ENCODE results near the gene C1orf167.
"Not testable (repeated sequence)": the region's sequence is repeated elsewhere in the genome, so short reads cannot be mapped to it uniquely, and the experiment has no call there.

Gene C1orf167

DNA sequence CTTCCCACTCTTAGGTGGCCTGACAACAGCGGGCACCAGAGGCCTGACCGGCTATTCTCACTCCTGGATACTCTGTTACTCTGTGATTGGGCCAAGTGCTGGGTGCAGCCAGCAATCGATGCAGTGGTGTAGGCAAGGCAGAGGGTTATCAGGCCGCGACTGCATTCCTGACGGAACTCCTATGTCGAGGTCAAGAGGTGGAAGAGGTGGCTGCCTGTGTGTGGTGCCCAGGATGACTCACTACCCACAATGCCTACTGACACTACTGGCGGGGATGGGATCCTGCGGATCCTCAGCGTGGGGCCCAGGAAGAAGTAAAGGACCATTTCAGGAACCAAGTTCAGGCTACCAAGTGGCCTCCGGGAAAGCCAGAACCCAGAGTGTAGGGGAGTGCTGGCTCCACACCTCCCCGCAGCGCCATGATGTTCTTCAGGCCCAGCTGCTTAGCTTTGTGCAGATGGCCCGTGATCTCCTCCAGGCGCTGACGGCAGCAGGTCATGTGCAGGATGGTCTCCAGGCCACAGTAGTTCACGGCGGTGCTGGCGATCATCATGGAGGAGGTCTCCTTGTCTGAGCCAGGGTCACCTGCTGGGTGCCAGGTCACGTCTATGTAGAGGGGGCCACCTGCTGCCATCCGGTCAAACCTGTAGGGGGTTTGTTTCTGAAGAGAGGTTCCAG lies 38.9 kb downstream of the C1orf167 start:
- DNase-seq (ENCODE audit: low read depth in 3 of 3) = no peak

DNA sequence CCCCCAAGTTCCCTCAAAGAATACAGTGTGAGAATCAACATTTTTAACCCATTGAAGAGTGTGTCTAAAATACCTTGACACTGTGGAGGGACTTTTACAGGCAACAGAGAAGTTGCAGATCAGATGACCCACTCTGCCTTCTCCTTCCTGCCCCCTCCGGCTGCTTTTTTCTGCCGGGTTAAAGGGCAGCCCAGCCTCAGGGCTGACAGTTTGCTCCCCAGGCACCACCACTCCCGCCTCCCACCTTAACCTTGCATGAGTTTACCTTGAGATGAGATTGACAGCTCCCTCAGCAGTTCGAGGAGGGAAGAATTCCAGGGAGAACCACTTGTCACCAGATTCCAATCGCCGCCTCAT lies 40.6 kb downstream of the C1orf167 start:
- no peak for DNase-seq (ENCODE audit: low read depth in 3 of 3)

DNA sequence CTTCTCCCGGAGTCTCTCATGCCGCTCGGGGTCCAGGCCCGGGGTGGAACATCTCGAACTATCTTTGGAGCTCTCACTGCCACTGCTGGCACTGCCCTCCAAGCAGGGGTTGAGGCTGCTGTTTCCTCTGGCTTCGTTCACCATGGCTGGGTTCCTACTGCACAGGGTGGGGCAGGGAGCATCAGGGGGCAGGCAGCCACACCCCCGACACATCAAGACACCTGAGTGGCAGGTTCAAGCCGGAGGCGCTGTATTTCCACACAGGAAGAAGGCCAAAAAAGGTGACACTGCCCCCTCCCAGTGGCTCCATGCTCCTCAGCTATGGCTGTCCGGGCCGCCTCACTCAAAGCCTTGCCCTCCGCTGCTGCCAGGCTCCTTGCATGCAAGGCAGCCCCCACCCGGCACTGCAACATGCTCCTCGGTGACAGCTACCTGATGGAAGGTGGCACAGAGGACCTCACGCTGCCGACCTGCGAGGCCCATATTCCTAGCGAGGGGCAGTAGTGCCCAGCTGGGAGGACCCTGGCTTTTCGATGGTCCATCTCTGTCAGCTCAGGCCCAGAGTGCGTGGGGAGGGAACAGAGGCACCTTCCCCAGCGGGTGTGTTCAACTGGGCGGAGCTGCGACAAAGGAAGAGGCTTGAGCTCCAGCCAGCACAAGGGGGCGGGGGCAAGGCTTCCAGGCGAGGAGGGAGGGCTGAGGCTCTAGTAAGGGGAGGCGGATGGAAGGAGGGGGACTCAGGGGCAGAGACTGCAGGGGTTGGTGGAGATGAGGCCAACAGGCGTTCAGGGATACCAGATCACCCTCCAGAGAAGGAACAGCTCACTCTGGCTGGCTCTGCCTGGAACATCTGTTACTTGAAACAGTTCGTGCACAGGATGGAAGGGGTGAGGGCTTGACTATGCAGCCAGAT lies 41.2 kb downstream of the C1orf167 start:
- peak; percentile 17 to 74 (median 41) for DNase-seq (ENCODE audit: low read depth in 3 of 3)

DNA sequence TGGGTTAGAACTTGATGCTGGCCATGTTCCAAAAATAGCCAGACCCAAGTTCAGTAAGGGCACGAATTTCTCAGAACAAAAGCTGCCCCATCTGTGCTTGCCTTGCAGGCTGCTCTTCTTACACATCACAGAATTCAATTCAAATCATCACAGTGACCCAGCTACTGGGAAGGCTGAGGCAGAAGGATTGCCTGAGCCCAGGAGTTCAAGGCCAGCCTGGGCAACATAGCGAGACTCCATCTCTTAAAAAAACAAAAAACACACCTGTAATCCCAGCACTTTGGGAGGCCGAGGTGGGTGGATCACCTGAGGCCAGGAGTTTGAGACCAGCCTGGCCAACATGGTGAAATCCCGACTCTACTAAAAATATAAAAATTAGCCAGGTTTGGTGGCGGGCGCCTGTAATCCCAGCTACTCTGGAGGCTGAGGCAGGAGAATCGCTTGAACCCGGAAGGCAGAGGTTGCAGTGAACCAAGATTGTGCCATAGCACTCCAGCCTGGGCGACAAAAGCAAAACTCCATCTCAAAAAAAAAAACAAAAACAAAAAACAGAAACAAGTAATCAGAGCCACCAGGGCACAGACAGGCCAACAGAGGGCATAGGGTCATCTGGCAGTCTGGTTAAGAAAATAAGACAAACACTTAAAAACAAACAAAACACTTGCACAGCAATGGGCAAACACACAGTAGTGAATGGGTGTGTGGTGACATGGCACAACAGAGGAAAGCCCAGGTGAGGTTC lies 42.1 kb downstream of the C1orf167 start:
- DNase-seq (ENCODE audit: low read depth in 3 of 3) = not testable (repeated sequence)

DNA sequence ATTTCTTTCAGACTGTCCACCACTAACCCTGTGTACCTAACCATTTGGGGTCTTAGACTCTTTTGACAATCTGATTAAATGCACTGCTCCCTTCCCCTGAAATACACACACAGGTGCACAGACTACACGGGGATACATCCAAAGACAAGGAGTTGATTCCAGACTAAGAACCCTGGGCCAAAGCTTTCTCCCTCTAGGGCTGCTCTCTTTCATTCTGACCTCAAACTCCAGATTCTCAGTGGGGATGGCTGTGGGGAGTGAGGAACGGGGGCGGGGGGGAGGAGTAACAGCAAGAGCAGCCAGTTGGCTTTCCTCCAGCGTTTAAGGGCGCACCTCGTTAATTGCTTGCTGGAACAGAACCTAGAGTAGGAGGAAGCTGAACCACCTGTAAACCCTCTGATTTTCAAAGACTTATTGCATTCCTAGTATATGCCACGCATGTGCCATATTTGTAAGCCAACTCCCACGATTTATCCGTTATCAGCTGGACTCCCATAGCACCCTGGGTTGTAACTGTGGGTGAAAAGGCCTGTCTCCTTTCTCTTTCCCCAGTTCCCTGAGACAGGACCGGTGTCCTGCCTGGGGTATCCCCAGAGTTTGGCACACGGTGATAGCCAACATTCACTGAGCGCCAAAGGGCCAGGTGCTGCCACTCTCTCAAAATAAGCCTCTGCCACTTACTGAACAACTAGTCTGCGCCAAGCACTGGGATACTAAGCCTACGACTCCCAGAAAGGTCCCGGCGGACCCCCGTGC lies 42.9 kb downstream of the C1orf167 start:
- DNase-seq (ENCODE audit: low read depth in 3 of 3) = peak in 2 of 3 experiments; percentile 12 to 37

DNA sequence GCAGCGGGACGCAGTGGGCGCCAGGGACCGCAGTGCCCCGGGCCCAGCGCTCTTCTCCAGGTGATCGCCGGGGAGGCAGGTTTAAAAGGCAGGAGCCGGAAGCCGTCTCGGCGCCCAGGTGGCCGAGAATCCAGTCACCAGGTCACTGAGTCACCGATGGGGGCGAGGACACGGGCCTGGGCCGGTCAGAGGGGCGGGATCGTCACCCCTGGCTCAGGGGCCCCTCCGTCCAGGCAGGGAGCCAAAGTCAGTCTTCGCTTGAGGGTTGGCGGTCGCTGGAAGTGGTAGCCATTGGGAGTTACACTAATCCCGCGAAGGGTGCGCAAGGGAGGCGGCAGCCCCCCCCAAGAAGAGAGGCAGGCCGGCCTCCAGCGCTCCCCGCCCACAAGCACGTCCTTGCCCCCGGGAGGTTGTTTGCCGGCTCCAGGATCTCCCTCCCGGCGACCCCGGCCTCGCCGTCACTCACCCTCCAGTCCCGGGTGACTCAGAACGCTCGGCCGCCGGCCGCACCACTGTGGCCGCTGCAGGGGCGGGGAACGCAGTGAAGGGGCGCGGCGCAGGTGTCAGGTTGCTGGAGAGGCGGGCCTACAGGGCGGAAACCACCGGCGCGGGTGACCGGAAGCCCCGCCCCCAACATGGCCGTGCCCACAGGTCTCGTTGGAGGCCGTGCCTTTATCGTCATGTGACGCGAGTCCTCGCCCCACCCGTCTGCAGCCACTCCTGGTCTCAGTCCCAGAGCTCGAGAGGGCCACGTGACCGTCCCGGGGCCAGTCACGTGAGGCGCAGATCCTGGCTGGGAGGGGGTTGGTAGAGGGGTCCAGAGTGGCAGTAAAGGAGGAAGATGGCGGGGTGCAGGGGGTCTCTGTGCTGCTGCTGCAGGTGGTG lies 43.7 kb downstream of the C1orf167 start, which contains the start of the genes CLCN6 and MTHFR:
Gene CLCN6 (plus strand): TSS at position 770 of the 885 bp plus-strand sequence. CDS start 72 bp downstream, at position 842.
Gene MTHFR (minus strand): TSS at position 543 of the 885 bp plus-strand sequence. CDS start 2,848 bp downstream, outside the sequence.
- peak; percentile 97 to 99 (median 97) for DNase-seq (ENCODE audit: low read depth in 3 of 3)

DNA sequence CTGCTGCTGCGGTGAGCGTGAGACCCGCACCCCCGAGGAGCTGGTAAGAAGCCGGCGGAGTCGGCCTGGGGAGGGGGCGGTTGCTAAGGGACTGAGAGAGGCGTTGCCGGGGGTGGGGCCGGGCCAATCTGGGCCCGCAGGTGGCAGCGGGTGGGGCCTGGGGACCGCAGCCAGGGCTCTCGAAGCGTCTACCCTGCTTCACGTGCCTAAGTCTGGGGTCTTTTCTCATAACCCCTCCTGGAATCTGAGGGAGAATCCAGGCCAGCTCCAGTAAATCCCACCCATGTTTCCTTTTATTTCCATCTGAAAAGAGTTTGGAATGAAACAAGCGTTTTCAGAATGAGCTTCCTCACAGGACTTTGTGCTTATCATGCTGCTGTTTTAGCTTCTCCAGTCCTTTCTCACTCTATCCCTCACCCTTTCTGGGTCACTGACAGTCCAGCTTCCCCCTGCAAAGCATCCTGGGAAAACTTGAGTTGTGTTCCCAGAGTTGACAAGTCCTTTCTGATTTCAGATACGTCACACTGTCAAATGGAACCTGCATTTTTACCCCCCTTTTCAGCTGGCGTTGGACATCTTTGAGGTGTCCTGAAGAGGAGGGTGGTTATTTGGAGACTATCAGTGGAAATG lies 44.4 kb downstream of the C1orf167 start:
- no peak for DNase-seq (ENCODE audit: low read depth in 3 of 3)

DNA sequence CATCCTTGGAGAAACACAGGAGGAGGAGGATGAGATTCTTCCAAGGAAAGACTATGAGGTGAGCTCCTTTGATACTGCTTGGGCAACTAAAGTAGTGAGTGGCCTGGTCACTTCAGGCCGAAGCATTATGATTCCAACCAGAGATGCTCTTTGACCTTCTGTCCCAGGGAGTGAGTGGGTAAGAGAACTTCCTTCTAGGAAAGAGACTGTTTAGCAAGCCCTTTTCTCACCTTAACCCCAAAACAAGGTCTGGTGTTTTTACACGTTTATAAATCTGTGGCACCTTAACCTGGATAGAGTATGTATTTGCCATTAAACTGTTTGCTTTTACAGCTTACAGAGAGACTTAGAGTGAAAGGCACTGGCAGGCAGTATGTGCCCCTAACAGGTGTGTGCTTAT lies 45.1 kb downstream of the C1orf167 start:
- no peak for DNase-seq (ENCODE audit: low read depth in 3 of 3)

DNA sequence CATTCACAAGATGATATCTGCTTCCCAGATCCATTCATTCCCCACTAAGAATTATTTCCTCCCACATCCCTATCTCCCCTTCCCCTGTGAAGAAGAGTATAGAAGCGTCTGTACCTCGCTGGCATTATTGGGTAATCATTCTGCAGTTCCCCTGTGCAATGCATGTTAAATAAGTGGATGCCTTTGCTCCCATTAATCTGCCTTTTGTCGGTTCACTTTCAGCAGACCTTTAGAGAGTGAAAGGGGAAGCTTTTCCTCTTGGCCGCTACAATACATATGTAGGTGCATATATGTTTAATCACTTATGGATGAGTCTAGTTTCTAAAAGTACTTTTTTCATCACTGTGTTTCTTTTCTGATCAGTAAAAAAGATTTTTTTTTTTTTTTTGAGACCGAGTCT lies 51.0 kb downstream of the C1orf167 start:
- DNase-seq (ENCODE audit: low read depth in 3 of 3) = no peak

DNA sequence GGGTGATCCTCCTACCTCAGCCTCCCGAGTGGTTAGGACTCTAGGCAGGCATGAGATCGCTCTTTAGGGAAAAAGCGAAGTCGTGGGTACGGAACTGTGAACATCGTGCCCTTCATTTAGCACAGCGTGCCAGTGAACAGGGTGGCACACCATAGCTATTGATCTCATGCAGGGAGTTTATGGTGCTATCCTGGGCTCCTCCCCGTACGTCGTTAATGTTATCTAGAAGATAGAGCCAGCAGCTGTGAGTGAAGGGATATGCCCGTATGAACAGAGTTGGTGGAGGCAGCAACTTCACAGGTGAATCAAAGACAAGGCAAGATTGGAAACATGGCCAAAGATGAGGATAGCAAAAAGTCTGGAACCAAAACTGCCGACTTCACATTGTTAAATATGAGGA lies 55.2 kb downstream of the C1orf167 start:
- DNase-seq (ENCODE audit: low read depth in 3 of 3) = no peak

DNA sequence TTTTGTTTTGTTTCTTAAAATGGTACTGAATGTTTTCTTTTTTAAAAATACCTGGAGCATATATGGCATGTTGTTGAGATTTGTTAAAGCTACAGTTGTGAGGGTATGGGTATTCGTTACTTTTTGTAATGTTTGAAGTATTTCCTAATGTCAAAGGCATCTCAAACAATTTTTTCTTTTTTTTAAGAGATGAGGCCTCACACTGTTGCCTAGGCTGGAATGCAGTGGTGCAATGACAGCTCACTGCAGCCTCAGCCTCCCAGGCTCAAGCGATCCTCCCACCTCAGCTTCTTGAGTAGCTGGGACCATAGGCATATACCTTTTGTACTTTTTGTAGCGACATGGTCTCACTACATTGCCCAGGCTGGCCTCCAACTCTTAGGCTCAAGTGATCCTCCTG lies 60.1 kb downstream of the C1orf167 start:
- DNase-seq (ENCODE audit: low read depth in 3 of 3) = no peak

DNA sequence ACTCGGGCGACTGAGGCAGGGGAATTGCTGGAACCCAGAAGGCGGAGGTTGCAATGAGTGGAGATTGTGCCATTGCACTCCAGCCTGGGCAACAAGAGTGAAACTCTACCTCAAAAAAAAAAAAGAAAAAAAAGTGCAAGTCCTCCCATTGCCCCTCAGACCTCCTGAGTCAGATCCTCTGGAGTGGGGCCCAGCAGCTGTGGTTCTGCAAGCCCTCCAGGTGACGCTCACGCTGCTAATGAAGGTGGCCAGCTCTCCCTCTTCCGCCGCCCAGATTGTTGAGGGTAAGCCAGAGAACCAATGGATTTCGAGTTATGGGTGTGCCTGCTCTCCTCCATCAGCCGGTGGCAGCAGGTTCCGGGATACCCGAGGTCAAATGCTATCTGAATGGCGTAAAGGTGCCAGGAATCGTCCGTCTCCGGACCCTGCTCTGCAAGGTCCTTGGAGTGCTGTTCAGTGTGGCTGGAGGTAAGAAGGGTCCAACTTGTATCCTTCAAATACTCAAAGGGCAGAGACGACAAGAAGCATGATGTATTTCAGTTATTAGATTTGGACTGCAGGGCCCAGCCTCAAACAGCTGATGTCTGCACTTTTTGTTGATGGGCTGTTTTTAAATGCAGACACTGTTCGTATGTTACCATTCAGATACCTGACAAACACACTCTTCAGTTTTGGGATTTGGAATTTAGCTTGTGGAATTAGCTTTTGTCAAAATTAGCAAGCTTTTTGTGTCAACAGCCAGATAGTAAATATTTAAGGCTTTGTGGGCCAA lies 61.6 kb downstream of the C1orf167 start:
- DNase-seq (ENCODE audit: low read depth in 3 of 3) = no peak

DNA sequence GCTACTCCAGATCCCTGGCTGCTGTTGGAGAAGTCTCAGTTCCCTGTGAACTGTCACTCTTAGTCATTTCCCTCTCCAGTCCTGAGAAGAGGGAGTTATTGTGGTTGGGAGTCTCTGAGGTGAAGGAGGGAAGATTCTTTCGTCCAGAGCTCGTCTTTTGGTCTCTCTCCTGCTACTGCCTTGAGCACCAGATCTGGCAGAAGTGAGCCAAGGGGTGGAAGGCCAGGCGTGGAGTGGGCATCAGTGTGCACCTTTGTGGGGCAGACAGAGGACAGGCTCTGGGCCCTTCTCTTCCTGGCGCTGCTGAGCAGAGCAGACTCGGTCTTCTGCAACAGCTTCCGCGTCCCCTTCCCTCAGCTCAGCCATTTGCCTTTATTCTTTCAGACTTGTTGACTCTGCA lies 63.1 kb downstream of the C1orf167 start:
- no peak for DNase-seq (ENCODE audit: low read depth in 3 of 3)

DNA sequence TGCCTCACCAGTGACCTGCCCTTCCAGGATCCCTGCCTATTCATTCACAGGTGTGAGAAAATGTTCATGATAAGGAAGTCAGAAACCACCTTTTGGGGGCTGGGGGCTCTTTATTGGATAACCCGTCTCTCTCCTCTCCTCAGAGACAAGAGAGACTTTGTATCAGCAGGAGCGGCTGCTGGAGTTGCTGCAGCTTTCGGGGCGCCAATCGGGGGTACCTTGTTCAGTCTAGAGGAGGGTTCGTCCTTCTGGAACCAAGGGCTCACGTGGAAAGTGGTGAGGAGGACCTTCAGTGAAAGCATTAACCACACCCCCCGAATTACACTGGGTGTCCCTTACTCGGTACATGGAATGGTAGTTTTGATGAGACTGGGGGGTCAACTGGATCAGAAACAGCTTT lies 65.0 kb downstream of the C1orf167 start:
- DNase-seq (ENCODE audit: low read depth in 3 of 3) = no peak

DNA sequence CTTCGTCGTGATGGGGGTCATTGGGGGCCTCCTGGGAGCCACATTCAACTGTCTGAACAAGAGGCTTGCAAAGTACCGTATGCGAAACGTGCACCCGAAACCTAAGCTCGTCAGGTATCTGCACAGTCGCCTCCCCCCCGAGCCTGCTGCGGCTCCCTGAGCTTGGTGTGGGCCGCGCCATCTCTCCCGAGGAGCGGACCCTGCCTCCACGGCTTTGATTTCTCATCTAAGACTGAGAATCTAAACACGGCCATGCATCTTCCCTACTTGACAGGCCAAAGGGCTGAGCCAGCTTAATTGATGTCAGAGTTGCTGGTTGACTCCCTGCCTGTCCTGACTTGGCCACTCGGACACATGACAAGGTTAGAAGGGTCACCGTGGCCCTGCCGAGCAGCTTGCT lies 66.5 kb downstream of the C1orf167 start:
- no peak for DNase-seq (ENCODE audit: low read depth in 3 of 3)

DNA sequence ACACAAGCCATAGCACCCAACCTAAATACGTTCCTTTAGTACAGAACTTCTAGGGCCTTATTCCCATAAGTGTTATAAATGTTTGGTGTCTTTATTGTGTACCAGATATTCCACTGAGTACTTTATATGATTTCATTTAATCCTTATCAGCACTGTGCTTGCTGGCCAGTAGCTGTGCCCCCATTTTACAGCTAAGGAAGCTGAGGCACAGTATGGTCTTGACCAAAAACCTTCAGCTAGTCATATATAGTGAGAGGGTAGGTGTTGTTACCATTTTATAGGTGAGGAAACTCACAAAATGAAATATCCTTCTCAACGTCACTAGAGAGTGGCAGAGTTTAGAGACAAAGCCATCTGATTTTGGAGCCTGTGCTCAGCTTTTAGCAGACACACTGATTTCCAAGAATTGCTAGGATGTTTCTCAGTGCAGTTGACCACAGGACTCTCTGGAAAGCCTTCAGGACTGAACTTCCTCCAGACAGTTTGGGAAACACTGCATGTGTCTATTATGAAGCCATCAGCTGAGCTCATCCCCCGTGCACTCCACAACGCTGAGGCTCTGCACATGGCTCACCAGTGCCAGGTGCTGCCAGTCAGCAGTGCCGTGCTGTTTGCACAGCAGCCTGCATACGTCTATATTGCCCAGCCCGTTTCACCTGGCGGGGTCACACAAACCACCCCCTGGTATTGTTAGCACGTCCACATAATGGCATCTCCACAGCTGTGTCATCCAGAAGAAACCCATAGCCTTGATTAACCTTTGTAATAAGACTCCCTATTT lies 70.1 kb downstream of the C1orf167 start:
- no peak for DNase-seq (ENCODE audit: low read depth in 3 of 3)

DNA sequence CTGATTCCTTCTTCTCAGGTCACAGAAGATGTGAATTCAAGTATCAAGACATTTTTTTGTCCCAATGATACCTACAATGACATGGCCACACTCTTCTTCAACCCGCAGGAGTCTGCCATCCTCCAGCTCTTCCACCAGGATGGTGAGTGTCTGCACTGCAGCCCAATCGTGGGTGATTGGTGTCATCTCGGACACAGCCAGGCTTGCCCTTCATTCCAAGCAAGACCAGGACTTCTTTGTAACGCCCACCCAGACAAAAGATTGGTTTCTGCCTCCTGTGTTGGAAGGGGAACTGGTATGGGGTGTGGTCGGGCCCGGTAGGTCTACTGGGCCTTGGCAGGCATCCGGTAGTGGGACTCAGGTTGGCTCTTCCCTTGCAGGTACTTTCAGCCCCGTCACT lies 71.5 kb downstream of the C1orf167 start:
- DNase-seq (ENCODE audit: low read depth in 3 of 3) = no peak

DNA sequence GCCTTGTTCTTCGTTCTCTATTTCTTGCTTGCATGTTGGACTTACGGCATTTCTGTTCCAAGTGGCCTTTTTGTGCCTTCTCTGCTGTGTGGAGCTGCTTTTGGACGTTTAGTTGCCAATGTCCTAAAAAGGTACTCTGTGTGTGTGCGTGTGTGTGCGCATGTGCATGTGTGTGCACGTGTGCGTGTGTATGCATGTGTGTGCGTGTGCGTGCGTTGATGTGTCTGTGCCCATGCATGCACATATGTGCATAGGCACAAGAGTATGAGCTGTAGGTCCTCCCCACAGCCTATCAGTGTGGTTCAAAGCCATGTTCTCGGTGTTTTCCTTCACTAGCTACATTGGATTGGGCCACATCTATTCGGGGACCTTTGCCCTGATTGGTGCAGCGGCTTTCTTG lies 71.9 kb downstream of the C1orf167 start:
- no peak for DNase-seq (ENCODE audit: low read depth in 3 of 3)
